H1 (cell line): ENCODE results near the gene BZW2. TPM values are rescaled to one million over a fixed set of nuclear protein-coding genes. Genes with fewer than 3 reads are reported as not detected.

Experiments
- ASH2L ChIP-seq: fragments of 200-600, 300-600 bp; sonication (generic); IDR thresholded peaks from one replicate; pipeline ENCODE4 v1.7.1; 2017; ENCODE audit warnings: low read length
- polyA plus RNA-seq, 7 experiments: library from polyadenylated mRNA; depleted of rRNA in 3 of 7; stranded (reverse) in 5 of 7; unstranded in 2 of 7; fragments of >200 nt in 5 of 7; fragments of 200-250 nt in 2 of 7; gene quantifications; 1 replicate in 5 of 7; 2 replicates in 1 of 7; 4 replicates in 1 of 7; pipeline versions ENCODE4 v1.2.1 to v1.2.3, GENCODE V29; 2011 to 2013; ENCODE audit warnings: missing spikeins in 2 of 7, mixed read lengths in 2 of 7
- total RNA-seq: library from RNA; stranded (reverse); fragmentation: NEBNext Ultra II Directional; extraction: Animal tissue kit (Norgen Biotek cat#: 25700); gene quantifications from 2 replicates; pipeline ENCODE4 v1.2.1, GENCODE V29; 2021

Gene BZW2
- total and polyA plus RNA-seq, 2 of the 8 experiments (the other 6 are each of a cell fraction or from before 2014, with no cell fraction given) = 32.3 to 103 TPM

DNA sequence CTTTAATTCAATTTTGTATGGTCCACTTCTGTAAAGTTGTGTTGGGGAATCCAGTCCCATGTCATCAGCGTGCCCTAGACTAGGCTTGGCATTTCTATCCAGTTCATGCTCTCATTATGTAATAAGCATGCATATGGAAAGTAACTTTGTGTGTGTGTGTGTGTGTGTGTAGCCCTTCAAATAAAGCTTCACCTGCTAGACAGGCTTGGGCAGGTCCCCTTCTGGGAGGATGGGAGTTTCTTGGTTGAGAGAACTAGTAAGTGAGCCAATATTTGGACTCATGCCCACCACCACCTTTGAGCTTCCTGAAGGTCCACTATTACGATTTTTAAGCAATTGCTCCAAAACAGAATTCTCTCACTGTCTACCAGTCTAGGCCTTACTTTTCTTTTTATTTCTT lies 6.9 kb downstream of the BZW2 start (continued):
- TF ChIP-seq ASH2L = no peak
- TF ChIP-seq, all 59 proteins: peak for 0
